SK-N-MC (cell line): ENCODE measurements around the gene SLC7A10.

ENCODE experiments used
- EZH2 ChIP-seq: fragments of 200-600 bp; sonication (generic); IDR thresholded peaks from one replicate; pipeline ENCODE4 v1.6.1; 2017; ENCODE audit warnings: antibody characterized with exemption
- FOXP2 ChIP-seq: optimal IDR thresholded peaks from 2 replicates; pipeline ENCODE3; 2011; ENCODE audit warnings: mild to moderate bottlenecking, moderate library complexity; ENCODE audit not compliant: insufficient read depth; ENCODE audit errors: extremely low read length, control extremely low read depth
- POLR2AphosphoS5 ChIP-seq: IDR thresholded peaks from 2 replicates; pipeline ENCODE4 v1.6.1; 2012; ENCODE audit warnings: mild to moderate bottlenecking, low read depth, low read length, borderline replicate concordance

GRCh38 chr19:33206261-33207039 lies 19.2 kb downstream of the SLC7A10 start:
- TF ChIP-seq EZH2 (no peak), POLR2AphosphoS5 (no peak), FOXP2 (no peak)
